ENCODE results near the gene NDUFA12.

The NDUFA12 gene

GRCh38 chr12:94930772-94931171 lies 72.7 kb downstream of the NDUFA12 start:
- no peak for DNase-seq

GRCh38 chr12:94930216-94930654 lies 73.3 kb downstream of the NDUFA12 start:
- no peak for DNase-seq

GRCh38 chr12:94929780-94930179 lies 73.7 kb downstream of the NDUFA12 start:
- no peak for DNase-seq

- no peak for DNase-seq
These were observed 77.8 kb downstream of the NDUFA12 start for GRCh38 chr12:94925729-94926128.

GRCh38 chr12:94925206-94925605 lies 78.3 kb downstream of the NDUFA12 start:
- DNase-seq, result no peak

- no peak for DNase-seq
These were observed 80.9 kb downstream of the NDUFA12 start for GRCh38 chr12:94922561-94922960.

Measured in NCI-H2029 (cell line).